Spleen (tissue), 11 donors: ENCODE results near the gene CD300E. TPM values are rescaled to one million over a fixed set of nuclear protein-coding genes. Genes with fewer than 3 reads are reported as not detected.
A peak's percentile ranks its signal among the peaks of the same experiment; 100 is the strongest.

ENCODE experiments used
- DNase-seq: peaks from one replicate; pipeline ENCODE4 v3.0.0-alpha.2; 2020
- H3K27ac ChIP-seq, 8 donors: fragments of 200-600 bp; sonication (generic) in 7 of 8; 1 replicate in 4 of 8; 2 replicates in 4 of 8; pipeline versions ENCODE4 v1.5.0 to v1.8.0; 2016 to 2021; ENCODE audit warnings: inconsistent platforms in 4 of 8, mild to moderate bottlenecking in 4 of 8, moderate library complexity in 1 of 8
- H3K27me3 ChIP-seq, 7 donors: fragments of 200-600 bp; sonication (generic) in 6 of 7; replicated peaks in 1 of 7; 1 replicate in 4 of 7; 2 replicates in 3 of 7; pipeline versions ENCODE4 v1.5.0 to v1.8.0; 2016 to 2021; ENCODE audit warnings: inconsistent platforms in 3 of 7, mild to moderate bottlenecking in 1 of 7
- H3K36me3 ChIP-seq, 6 donors: fragments of 200-600 bp; sonication (generic) in 5 of 6; 1 replicate in 4 of 6; 2 replicates in 2 of 6; pipeline versions ENCODE4 v1.5.0 to v1.8.0; 2016 to 2021; ENCODE audit warnings: inconsistent platforms in 2 of 6
- H3K4me1 ChIP-seq, 6 donors: fragments of 200-600 bp; sonication (generic) in 5 of 6; 1 replicate in 3 of 6; 2 replicates in 3 of 6; pipeline versions ENCODE4 v1.5.0 to v1.8.0; 2016 to 2021; ENCODE audit warnings: inconsistent platforms in 3 of 6
- H3K4me3 ChIP-seq, 8 donors: fragments of 200-600 bp; sonication (generic) in 7 of 8; 1 replicate in 4 of 8; 2 replicates in 4 of 8; pipeline versions ENCODE4 v1.5.0 to v1.8.0; 2016 to 2021; ENCODE audit warnings: inconsistent platforms in 4 of 8, mild to moderate bottlenecking in 4 of 8, moderate library complexity in 2 of 8
- H3K9me3 ChIP-seq, 8 donors: fragments of 200-600 bp; sonication (generic) in 7 of 8; 1 replicate in 4 of 8; 2 replicates in 4 of 8; pipeline versions ENCODE4 v1.5.0 to v1.8.0; 2016 to 2021; ENCODE audit warnings: inconsistent platforms in 4 of 8
- CTCF ChIP-seq, 11 experiments: fragments of 200-600 bp in 7 of 11; fragments of 450-650 bp in 4 of 11; sonication (generic) in 4 of 11; IDR thresholded peaks in 8 of 11; conservative IDR thresholded peaks in 3 of 11; 1 replicate in 7 of 11; 2 replicates in 4 of 11; pipeline versions ENCODE4 v1.4.0 to v1.8.0; 2016 to 2021; ENCODE audit warnings: antibody characterized with exemption in 11 of 11, inconsistent platforms in 4 of 11, mild to moderate bottlenecking in 1 of 11
- POLR2A ChIP-seq, 3 donors: fragments of 450-650 bp; IDR thresholded peaks; one replicate each; pipeline ENCODE4 v1.5.1; 2017; ENCODE audit warnings: antibody characterized with exemption in 3 of 3, mild to moderate bottlenecking in 1 of 3
- POLR2AphosphoS5 ChIP-seq, 3 donors: sonication (generic); formaldehyde crosslinking; IDR thresholded peaks; one replicate each; pipeline ENCODE4 v1.5.1; 2017; ENCODE audit warnings: antibody characterized with exemption in 3 of 3
- WGBS, 5 donors: extraction: QIAGEN DNeasy Blood & Tissue Kit in 3 of 5; methylation state at CpG; one replicate each; pipeline versions ENCODE4 v1.1.5 to v1.1.7; 2013 to 2018; 5-methylcytosine and 5-hydroxymethylcytosine counted together
- intact Hi-C: fragments of 100-400 bp; cut with DNase I; formaldehyde crosslinking; loops from one replicate; pipeline ENCODE4 v1.15.0; 2023; ENCODE audit warnings: low total_unique reads
- polyA plus RNA-seq, 3 donors: library from polyadenylated mRNA; stranded (reverse); fragments of 200-250 nt; gene quantifications; one replicate each; pipeline ENCODE4 v1.2.1, GENCODE V29; 2013
- total RNA-seq, 7 donors: library from RNA; depleted of rRNA in 3 of 7; stranded (reverse); fragments of >200 nt in 3 of 7; fragmentation: NEBNext Ultra II Directional in 4 of 7; extraction: Animal tissue kit (Norgen Biotek cat#: 25700) in 4 of 7; gene quantifications; one replicate each; pipeline versions ENCODE4 v1.1.0 to v1.2.1, GENCODE V29; 2016 to 2021
- donor health status: healthy with polysubstance abuse.
- donor health status: DM: no; HTN: no; CAD: no; lungs with moderate emphysema.
- donor health status: DM: no; HTN: no; CAD: no.
- donor health status: Bipolar disorder and iron deficiency.
- donor health status: healthy.
- donor health status: DM: no; HTN: no; CAD: no.
- donor health status: DM: yes; HTN: yes; CAD: no.

Gene CD300E
- total and polyA plus RNA-seq, 10 donors, result 0.99 to 20.3 (median 5.7) TPM

GRCh38 chr17:74571621-74572270, 51.8 kb downstream of the CD300E start:
- Histone ChIP-seq H3K9me3 (no peaks in the 10 kb centered on the region), H3K27me3 (peaks cover 0 to 59% (median 0%) of the 10 kb centered on the region in 7 donors), H3K36me3 (no peaks in the 10 kb centered on the region), H3K4me3 (no peak overlapping the region), H3K4me1 (peaks cover 0 to 20% (median 0%) of the 10 kb centered on the region in 6 donors), H3K27ac (no peak overlapping the region)
- TF ChIP-seq POLR2A (IDR thresholded peaks at IDR 0.05) (no peak), CTCF (IDR thresholded peaks at IDR 0.05 in 8 of 11, conservative IDR thresholded peaks at IDR 0.05 in 3 of 11) (no peak), POLR2AphosphoS5 (IDR thresholded peaks at IDR 0.05) (no peak)
- intact Hi-C loops, result no loop called here
- DNase-seq, result no peak
- 56 to 83% (median 75%) methylated on average over 4 of the region's 4 CpGs for WGBS, 5 donors

- H3K27me3 ChIP-seq, result peaks cover 0 to 65% (median 0%) of the 10 kb centered on the region in 7 donors
- no peaks in the 10 kb centered on the region for H3K9me3 ChIP-seq
- H3K27ac ChIP-seq, result peak overlapping the region in 4 of 8 donors; percentile 17 to 70 (median 48)
- TF ChIP-seq POLR2A (IDR thresholded peaks at IDR 0.05) (no peak), POLR2AphosphoS5 (IDR thresholded peaks at IDR 0.05) (peak in 2 of 3 donors; percentile 29 to 44)
- H3K36me3 ChIP-seq, result no peaks in the 10 kb centered on the region
- no peak overlapping the region for H3K4me3 ChIP-seq
- H3K4me1 ChIP-seq, result peaks cover 0 to 28% (median 0%) of the 10 kb centered on the region in 6 donors
- DNase-seq, result no peak
- intact Hi-C loops, result no loop called here
- 37 to 47% (median 38%) methylated on average over 27 to 32 of the region's 32 CpGs for WGBS, 5 donors
Observed at GRCh38 chr17:74569020-74570003, 54.2 kb downstream of the CD300E start.

- peaks cover 0 to 28% (median 0%) of the 10 kb centered on the region in 6 donors for H3K4me1 ChIP-seq
- H3K36me3 ChIP-seq, result no peaks in the 10 kb centered on the region
- H3K27ac ChIP-seq, result peak overlapping the region in 1 of 8 donors; percentile 83
- intact Hi-C loops, result no loop called here
- H3K9me3 ChIP-seq, result no peaks in the 10 kb centered on the region
- no peak for DNase-seq
- peaks cover 0 to 68% (median 0%) of the 10 kb centered on the region in 7 donors for H3K27me3 ChIP-seq
- H3K4me3 ChIP-seq, result no peak overlapping the region
- TF ChIP-seq POLR2A (IDR thresholded peaks at IDR 0.05), result no peak
- WGBS, 5 donors, result 71 to 79% (median 78%) methylated on average over 4 of the region's 4 CpGs
Observed at GRCh38 chr17:74568106-74568873, 55.2 kb downstream of the CD300E start.

GRCh38 chr17:74567397-74567796, 56.1 kb downstream of the CD300E start, which contains the start of gene CD300H:
Gene CD300H (minus strand): TSS chr17:74567509.
- peaks cover 0 to 75% (median 0%) of the 10 kb centered on the region in 7 donors for H3K27me3 ChIP-seq
- no peak for TF ChIP-seq POLR2A (IDR thresholded peaks at IDR 0.05)
- no peak for TF ChIP-seq CTCF (IDR thresholded peaks at IDR 0.05 in 8 of 11, conservative IDR thresholded peaks at IDR 0.05 in 3 of 11)
- no peak for TF ChIP-seq POLR2AphosphoS5 (IDR thresholded peaks at IDR 0.05)
- no peaks in the 10 kb centered on the region for H3K36me3 ChIP-seq
- H3K4me3 ChIP-seq, result peak within 1 kb of the TSS in 2 of 8 donors; percentile 1 to 13
- intact Hi-C loops, result no loop called here
- DNase-seq, result no peak
- no peaks in the 10 kb centered on the region for H3K9me3 ChIP-seq
- peak within 1 kb of the TSS in 4 of 8 donors; percentile 36 to 83 (median 62) for H3K27ac ChIP-seq
- 56 to 76% (median 69%) methylated on average over 2 of the region's 2 CpGs for whole genome bisulfite sequencing, 5 donors
- peaks cover 0 to 28% (median 0%) of the 10 kb centered on the region in 6 donors for H3K4me1 ChIP-seq
